Measurements from ENCODE around the gene OGT. TPM values are rescaled to one million over a fixed set of nuclear protein-coding genes. Genes with fewer than 3 reads are reported as not detected.

Gene OGT
- 42.8 and 90.4 TPM in 2 replicates for total RNA-seq

DNA sequence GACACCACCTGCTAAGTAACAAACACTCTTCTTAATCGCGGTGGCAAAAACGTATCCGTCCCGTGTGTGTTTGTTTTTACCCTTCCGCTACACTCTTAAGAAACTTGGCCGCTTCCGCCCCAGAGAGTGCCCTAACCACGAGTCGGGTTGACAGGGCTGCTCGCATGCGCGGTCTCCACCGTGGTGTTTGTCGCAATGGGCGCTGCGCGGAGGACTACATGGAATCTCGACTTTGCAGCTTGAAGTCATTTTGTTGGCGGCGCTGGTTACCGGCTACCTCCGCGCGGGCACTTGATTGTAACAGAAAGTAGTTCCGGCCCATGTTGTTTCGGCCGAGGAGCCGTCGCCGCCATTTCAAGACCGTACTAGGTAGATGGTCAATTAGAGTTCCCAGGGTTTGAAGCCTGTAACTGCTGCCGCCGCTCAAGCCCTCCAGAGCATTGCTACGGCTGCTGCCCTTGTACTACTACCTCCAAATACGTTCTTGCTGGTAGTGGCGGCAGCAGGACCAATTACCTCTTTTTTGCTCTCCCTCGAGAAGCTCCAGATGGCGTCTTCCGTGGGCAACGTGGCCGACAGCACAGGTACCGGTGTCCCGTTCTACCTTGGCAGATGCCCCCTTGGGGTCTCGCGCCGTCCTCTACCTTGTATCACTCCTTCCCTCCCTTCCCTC is at the start of gene OGT:
OGT (plus strand) TSS at position 352 of the 673 bp plus-strand sequence; CDS start at position 548, 196 bp downstream.

DNA sequence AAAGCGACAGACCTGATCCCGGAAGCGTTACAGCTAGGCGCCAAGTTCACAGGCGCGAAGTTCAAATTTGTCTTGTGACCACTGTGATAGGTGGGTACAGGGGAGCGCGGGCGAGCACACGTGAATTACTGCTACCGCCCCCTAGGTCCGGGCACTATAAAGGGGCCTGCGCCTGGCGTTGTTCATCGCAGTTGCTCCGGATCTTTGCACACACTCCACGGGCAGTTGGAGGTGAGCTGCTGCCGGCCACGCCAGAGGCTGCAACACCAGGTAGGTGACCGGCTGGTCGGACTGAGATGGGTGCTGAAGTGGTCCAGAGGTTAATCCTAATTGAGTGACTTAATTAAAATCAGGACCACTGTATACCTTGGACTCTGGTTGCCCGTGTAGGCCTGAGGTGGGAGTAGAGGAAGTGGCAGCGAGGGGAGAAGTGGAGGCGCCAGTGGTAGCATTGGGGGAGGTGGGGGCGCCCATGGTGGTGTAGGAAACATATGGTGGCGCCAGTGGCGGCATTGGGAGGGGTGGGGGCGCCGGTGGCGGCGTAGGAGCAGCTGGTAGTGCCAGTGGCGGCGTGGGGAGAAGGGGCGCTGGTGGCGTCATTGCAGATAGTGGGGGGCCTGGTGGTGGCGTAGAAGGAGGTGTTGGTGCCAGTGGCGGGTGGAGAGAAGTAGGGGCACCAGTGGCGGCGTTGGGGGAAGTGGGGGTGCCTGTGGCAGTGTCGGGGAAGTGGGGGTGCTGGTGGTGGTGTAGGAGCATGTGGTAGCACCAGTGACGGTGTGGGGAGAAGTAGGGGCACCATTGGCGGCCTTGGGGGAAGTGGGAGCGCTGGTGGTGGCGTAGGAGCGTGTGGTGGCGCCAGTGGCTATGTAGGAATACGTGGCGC is 45.6 kb downstream of the OGT start, which contains the start of gene GCNA:
GCNA (plus strand) TSS at position 185 of the 883 bp plus-strand sequence. CDS start 2,385 bp downstream, outside the sequence.

DNA sequence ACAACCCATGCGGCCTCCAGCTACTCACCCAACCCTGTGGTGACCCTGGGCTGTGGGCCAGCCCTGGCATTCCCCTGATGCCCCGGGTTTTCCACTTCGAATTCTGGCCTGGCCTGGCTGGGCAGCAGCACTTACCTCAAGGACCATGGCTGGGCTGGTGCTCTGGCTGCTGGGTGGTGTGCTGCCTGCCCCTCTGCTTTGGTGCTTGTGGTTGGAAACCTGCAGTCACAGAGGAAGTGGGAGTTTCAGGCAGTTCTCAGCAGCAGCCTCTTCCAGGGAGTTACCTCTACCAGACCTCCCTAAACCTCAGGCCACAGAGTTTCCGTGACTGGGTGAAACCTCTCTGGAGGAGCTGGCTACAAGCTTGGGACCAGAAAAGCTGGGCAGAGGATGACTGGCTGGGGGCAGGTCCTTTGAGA is 85.4 kb downstream of the OGT start, which contains the start of gene CXCR3:
CXCR3 (minus strand) TSS at position 209 of the 419 bp plus-strand sequence; CDS start at position 147, 62 bp downstream.

Other genes starting within 250 kb of the OGT start
- 235 and 253 TPM in 2 replicates for gene NONO, start 249.5 kb upstream of the OGT start, total RNA-seq
- 1.3 TPM in 1 of 2 replicates, not detected in the other for gene ITGB1BP2, start 231.4 kb upstream of the OGT start, total RNA-seq
- gene TAF1, start 166.7 kb upstream of the OGT start, total RNA-seq: 12.8 and 18.8 TPM in 2 replicates
- 0.54 and 0.81 TPM in 2 replicates for gene GCNA, start 45.3 kb downstream of the OGT start, total RNA-seq
- gene CXCR3, start 85.4 kb downstream of the OGT start, total RNA-seq: not detected in 2 replicates
- gene CXorf49, start 185.2 kb downstream of the OGT start, total RNA-seq: not detected in 2 replicates
- gene CXorf49B, start 230.2 kb downstream of the OGT start, total RNA-seq: not detected in 2 replicates

Data from cardiac atrium fibroblast (primary cell).